ENCODE results near the gene CRYGN.

The CRYGN gene

GRCh38 chr7:151426904-151427704 is 12.8 kb downstream of the CRYGN start:
- DNase-seq (ENCODE audit: low read depth in 2 of 2), result no peak

- no peak for DNase-seq (ENCODE audit: low read depth in 2 of 2)
Observed at GRCh38 chr7:151426441-151426903, 13.5 kb downstream of the CRYGN start.

- no peak for DNase-seq (ENCODE audit: low read depth in 2 of 2)
Observed at GRCh38 chr7:151425670-151426440, 14.1 kb downstream of the CRYGN start.

GRCh38 chr7:151424799-151425198 is 15.1 kb downstream of the CRYGN start:
- DNase-seq (ENCODE audit: low read depth in 2 of 2), result no peak

GRCh38 chr7:151423936-151424335 is 16.0 kb downstream of the CRYGN start:
- DNase-seq (ENCODE audit: low read depth in 2 of 2), result no peak

GRCh38 chr7:151423226-151423625 is 16.7 kb downstream of the CRYGN start:
- DNase-seq (ENCODE audit: low read depth in 2 of 2), result no peak

GRCh38 chr7:151422212-151422611 is 17.7 kb downstream of the CRYGN start:
- no peak for DNase-seq (ENCODE audit: low read depth in 2 of 2)

GRCh38 chr7:151420144-151420543 is 19.8 kb downstream of the CRYGN start:
- DNase-seq (ENCODE audit: low read depth in 2 of 2), result no peak

GRCh38 chr7:151416941-151417315 is 23.0 kb downstream of the CRYGN start:
- DNase-seq (ENCODE audit: low read depth in 2 of 2), result no peak

GRCh38 chr7:151416112-151416940 is 23.6 kb downstream of the CRYGN start:
- DNase-seq (ENCODE audit: low read depth in 2 of 2), result no peak

- DNase-seq (ENCODE audit: low read depth in 2 of 2), result no peak
Observed at GRCh38 chr7:151415375-151416105, 24.4 kb downstream of the CRYGN start.

GRCh38 chr7:151413241-151413640 is 26.7 kb downstream of the CRYGN start:
- no peak for DNase-seq (ENCODE audit: low read depth in 2 of 2)

- DNase-seq (ENCODE audit: low read depth in 2 of 2), result no peak
Observed at GRCh38 chr7:151412318-151412717, 27.6 kb downstream of the CRYGN start.

GRCh38 chr7:151411551-151411950 is 28.4 kb downstream of the CRYGN start:
- DNase-seq (ENCODE audit: low read depth in 2 of 2), result no peak

GRCh38 chr7:151410405-151411390 is 29.2 kb downstream of the CRYGN start:
- no peak for DNase-seq (ENCODE audit: low read depth in 2 of 2)

GRCh38 chr7:151409667-151410404 is 30.1 kb downstream of the CRYGN start, which contains the start of gene WDR86:
TSS of gene WDR86 (minus strand) at chr7:151410038. CDS start at chr7:151409589, 449 bp downstream.
- DNase-seq (ENCODE audit: low read depth in 2 of 2), result no peak

GRCh38 chr7:151408839-151409666 is 30.9 kb downstream of the CRYGN start:
- DNase-seq (ENCODE audit: low read depth in 2 of 2), result peak; percentile 16 to 29

GRCh38 chr7:151408498-151408838 is 31.5 kb downstream of the CRYGN start:
- no peak for DNase-seq (ENCODE audit: low read depth in 2 of 2)
